Measurements from ENCODE around the gene ANKRD53.

The ANKRD53 gene

GRCh38 chr2:70978341-70979179 is at the start of gene ANKRD53:
ANKRD53 (plus strand) TSS chr2:70978630; CDS start chr2:70978646, 16 bp downstream.
- DNase-seq, result peak in 1 of 4 experiments; percentile 16

- DNase-seq, result no peak
Observed at GRCh38 chr2:70930371-70931329, 47.8 kb upstream of the ANKRD53 start.

- DNase-seq, result no peak
Observed at GRCh38 chr2:70931376-70932000, 46.9 kb upstream of the ANKRD53 start.

GRCh38 chr2:70932631-70933230 is 45.7 kb upstream of the ANKRD53 start:
- DNase-seq, result no peak

- no peak for DNase-seq
Observed at GRCh38 chr2:70934981-70935380, 43.4 kb upstream of the ANKRD53 start.

- DNase-seq, result no peak
Observed at GRCh38 chr2:70935468-70936164, 42.8 kb upstream of the ANKRD53 start, which contains the start of gene ATP6V1B1. ATP6V1B1 (plus strand) TSS chr2:70935900; CDS start chr2:70935955, 55 bp downstream.

- no peak for DNase-seq
Observed at GRCh38 chr2:70936165-70936978, 42.1 kb upstream of the ANKRD53 start.

GRCh38 chr2:70936979-70937811 is 41.2 kb upstream of the ANKRD53 start:
- no peak for DNase-seq

GRCh38 chr2:70937866-70938585 is 40.4 kb upstream of the ANKRD53 start:
- no peak for DNase-seq

- no peak for DNase-seq
Observed at GRCh38 chr2:70938586-70938950, 39.9 kb upstream of the ANKRD53 start.

- DNase-seq, result no peak
Observed at GRCh38 chr2:70939001-70939838, 39.2 kb upstream of the ANKRD53 start.

GRCh38 chr2:70939839-70940580 is 38.4 kb upstream of the ANKRD53 start:
- no peak for DNase-seq

GRCh38 chr2:70941186-70941585 is 37.2 kb upstream of the ANKRD53 start:
- no peak for DNase-seq

GRCh38 chr2:70941701-70942100 is 36.7 kb upstream of the ANKRD53 start:
- no peak for DNase-seq

- DNase-seq, result no peak
Observed at GRCh38 chr2:70942396-70943204, 35.8 kb upstream of the ANKRD53 start.

GRCh38 chr2:70943205-70943871 is 35.1 kb upstream of the ANKRD53 start:
- no peak for DNase-seq

Measured in activated naive CD4-positive, alpha-beta T cell (primary cell).